Measurements from ENCODE around the gene TEX10.
"Not testable (repeated sequence)": the region's sequence is repeated elsewhere in the genome, so short reads cannot be mapped to it uniquely, and the experiment has no call there.

Gene TEX10

GRCh38 chr9:100352727-100353505 is at the start of gene TEX10:
TEX10 (minus strand) TSS chr9:100352942; CDS start chr9:100349363, 3,579 bp downstream.
- peak; percentile 80 to 82 for DNase-seq (ENCODE audit: low read depth in 2 of 2)

DNA sequence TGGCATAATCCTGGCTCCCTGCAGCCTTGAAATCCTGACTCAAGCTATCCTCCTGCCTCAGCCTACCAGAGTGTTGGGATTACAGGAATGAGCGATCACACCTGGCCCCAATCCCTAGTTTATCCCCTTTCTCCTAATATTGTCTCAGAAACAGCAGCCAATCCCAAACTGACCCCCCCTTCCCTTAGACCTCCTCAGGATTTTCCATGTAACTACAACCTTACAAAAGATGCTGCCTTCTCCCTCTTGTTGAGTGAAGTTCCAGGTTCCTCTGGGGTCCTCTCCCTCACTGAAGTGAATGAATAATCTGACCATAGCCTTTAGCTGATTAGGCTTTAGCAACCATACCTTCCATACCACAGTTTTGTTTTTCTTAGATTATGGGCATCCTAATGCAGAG is 48.3 kb upstream of the TEX10 start:
- DNase-seq (ENCODE audit: low read depth in 2 of 2) = no peak

GRCh38 chr9:100397529-100398266 is 45.0 kb upstream of the TEX10 start:
- DNase-seq (ENCODE audit: low read depth in 2 of 2) = no peak

DNA sequence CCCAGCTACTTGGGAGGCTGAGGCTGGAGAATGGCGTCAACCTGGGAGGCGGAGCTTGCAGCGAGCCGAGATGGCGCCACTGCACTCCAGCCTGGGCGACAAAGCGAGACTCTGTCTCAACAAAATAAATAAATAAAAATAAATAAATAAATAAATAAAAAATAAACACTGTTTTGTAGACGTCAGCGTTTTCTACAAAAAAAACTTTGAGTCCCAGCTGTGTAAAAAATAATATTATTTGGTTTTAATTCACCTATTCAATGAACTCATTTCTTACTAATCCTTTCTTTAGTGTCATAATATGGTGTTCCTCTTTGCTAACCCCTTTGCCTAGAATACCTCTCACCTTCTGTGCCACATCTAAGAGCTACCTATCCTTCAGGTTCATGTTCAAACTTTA is 44.0 kb upstream of the TEX10 start:
- no peak for DNase-seq (ENCODE audit: low read depth in 2 of 2)

DNA sequence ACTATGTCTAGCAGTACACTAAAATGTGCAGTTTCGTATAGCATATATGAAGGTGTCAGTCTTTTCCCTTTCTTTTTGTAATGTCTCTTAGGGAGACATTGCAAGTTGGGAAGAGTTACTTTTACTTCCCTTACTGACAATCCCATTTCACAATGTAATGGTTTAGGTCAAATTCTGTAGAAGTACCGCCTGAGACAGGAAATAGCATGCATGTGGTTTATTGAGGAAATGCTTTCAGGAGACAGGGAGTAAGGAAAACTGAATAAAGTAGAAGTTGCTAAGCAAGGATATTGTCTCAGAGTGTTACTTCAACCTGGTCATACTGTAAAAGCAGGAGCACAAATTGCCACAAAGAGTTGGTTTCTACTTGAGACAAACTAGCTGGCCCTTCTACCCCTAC is 42.1 kb upstream of the TEX10 start:
- DNase-seq (ENCODE audit: low read depth in 2 of 2) = no peak

- no peak for DNase-seq (ENCODE audit: low read depth in 2 of 2)
Observed at GRCh38 chr9:100394032-100394695, 41.4 kb upstream of the TEX10 start.

DNA sequence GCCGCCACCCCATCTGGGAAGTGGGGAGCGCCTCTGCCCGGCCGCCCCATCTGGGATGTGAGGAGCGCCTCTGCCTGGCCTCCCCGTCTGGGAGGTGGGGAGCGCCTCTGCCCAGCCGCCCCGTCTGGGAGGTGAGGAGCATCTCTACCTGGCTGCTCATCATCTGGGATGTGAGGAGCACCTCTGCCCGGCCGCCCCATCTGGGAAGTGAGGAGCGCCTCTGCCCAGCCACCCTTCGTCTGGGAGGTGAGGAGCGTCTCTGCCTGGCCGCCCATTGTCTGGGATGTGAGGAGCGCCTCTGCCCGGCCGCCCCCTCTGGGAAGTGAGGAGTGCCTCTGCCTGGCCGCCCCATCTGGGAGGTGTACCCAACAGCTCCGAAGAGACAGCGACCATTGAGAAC is 40.2 kb upstream of the TEX10 start:
- not testable (repeated sequence) for DNase-seq (ENCODE audit: low read depth in 2 of 2)

DNA sequence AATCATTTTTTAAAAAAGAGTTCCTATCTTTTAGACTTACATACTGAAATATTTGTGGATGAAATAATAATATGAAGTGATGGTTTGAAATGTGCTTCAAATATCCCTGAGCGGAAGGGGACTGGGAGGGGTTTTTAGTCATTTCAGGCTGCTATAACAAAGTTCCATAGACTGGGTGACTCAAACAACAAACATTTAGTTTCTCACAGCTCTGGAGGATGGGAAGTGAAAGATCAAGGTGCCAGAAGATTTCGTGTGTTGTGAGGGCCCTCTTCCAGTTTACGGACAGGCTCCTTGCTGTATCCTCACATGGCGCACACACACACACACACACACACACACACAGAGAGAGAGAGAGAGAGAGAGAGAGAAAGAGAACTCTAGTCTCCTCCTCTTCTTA is 27.1 kb upstream of the TEX10 start:
- no peak for DNase-seq (ENCODE audit: low read depth in 2 of 2)

- no peak for DNase-seq (ENCODE audit: low read depth in 2 of 2)
Observed at GRCh38 chr9:100377015-100377414, 24.3 kb upstream of the TEX10 start.

DNA sequence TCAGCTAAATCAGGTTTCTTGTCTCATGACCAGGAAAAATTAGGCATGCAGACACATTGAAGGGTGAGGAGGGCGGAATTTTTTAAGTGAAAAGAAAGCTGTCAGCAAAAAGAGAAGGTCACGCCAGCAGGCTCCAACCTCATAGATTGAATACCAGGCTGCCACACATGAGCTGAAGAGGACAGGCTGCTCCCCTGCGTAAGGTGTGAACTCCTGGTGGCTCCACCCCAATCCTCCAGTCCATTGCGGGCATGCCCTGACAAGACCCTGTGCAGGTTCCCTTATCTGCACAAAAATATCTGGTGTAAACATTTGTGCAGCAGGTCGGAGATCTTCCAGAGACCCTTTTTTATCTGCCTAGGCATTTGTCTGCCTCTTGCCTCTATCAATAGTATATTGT is 22.9 kb upstream of the TEX10 start:
- no peak for DNase-seq (ENCODE audit: low read depth in 2 of 2)

GRCh38 chr9:100372648-100373047 is 19.9 kb upstream of the TEX10 start:
- no peak for DNase-seq (ENCODE audit: low read depth in 2 of 2)

DNA sequence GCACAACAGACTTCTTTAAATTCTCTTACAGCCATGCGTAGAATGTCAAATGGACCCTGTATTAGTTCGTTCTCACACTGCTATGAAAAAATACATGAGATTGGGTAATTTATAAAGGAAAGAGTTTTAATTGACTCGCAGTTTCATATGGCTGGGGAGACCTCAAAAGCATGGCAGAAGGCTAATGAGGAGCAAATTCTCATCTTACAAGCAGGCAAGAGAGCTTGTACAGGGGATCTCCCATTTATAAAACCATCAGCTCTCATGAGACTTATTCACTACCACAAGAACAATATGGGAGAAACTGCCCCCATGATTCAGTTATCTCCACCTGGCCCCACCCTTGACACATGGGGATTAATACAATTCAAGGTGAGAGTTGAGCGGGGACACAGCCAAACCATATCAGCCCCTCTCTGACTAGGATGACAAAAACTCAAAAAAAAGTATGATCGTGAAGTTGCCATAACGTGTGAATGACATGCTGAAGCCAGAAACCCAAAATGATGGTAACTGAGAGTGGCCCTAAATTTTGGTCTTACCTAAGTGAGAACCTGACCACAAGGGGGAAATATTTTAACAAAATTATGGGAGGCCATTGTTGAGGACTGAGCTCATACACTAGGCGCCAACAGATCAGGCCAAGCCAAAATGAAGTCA is 17.5 kb upstream of the TEX10 start:
- DNase-seq (ENCODE audit: low read depth in 2 of 2) = no peak

GRCh38 chr9:100368672-100369071 is 15.9 kb upstream of the TEX10 start:
- DNase-seq (ENCODE audit: low read depth in 2 of 2) = no peak

GRCh38 chr9:100366121-100366520 is 13.4 kb upstream of the TEX10 start:
- no peak for DNase-seq (ENCODE audit: low read depth in 2 of 2)

DNA sequence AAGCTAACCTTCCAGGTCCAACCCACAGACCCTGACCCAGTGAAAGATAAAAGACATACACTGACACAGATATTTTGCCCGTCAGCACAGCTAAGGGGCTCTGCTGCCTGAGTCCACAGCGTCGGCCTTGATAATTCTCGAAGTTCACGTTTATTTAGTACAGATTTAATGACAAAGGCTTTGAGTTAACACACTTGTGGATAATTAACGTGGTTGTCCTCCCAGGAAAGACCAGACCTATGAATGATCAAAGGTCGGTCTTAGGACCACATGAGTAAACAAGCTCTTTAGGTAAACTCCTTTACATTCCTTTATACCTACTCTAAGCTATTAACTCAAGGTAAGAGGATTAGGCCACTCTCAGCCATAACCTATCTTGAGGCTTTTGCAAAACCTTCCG is 11.3 kb upstream of the TEX10 start:
- no peak for DNase-seq (ENCODE audit: low read depth in 2 of 2)

DNA sequence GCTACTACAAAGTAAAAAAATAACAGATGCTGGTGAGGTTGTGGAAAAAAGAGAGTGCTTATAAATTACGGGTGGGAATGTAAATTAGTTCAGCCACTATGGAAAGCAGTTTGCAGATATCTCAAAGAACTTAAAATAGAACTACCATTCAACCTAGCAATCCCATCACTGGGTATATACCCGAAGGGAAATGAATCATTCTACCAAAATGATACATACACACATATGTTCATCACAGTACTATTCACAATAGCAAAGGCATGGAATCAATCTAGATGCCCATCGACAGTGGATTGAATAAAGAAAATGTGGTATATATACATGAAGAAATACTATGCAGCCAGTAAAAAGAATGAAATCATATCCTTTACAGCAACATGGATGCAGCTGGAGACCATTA is 6.3 kb upstream of the TEX10 start:
- no peak for DNase-seq (ENCODE audit: low read depth in 2 of 2)

DNA sequence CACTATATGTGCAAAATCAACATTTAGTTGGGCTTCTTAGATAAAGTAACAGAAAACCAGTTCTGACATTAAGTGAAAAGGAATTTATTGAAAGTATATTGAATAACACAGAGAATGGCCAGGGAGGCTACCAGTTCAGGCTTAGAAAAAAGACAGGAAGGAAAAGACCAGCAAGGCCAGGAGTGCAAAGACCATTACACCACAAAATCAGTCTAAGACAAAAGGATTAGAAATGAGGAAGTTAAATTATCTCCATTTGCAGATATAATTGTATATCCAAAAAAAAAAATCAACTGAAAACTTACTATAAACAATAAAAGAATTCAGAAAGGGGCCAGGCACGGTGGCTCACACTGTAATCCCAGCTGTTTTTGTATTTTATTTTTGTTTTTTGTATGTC is 4.8 kb upstream of the TEX10 start:
- no peak for DNase-seq (ENCODE audit: low read depth in 2 of 2)

DNA sequence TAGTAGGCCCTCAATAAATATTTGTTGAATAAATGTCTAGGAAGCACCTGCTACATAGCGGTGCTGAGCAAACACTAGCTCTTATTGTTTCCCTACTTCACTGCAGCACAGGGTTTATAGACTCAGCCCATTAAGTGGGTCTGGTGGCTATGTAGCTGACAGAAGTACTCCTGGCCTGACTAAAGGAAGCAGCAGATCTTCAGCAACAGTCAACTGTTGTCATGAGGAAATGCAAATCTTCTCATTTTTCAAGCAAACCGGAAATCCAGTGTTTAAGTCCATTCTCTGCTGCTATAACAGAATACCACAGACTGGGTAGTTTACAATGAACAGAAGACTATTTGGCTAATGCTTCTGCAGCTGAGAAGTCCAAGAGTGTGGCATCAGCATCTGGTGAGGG is 2.8 kb upstream of the TEX10 start:
- no peak for DNase-seq (ENCODE audit: low read depth in 2 of 2)

GRCh38 chr9:100354121-100354800 is 1.5 kb upstream of the TEX10 start:
- no peak for DNase-seq (ENCODE audit: low read depth in 2 of 2)

DNA sequence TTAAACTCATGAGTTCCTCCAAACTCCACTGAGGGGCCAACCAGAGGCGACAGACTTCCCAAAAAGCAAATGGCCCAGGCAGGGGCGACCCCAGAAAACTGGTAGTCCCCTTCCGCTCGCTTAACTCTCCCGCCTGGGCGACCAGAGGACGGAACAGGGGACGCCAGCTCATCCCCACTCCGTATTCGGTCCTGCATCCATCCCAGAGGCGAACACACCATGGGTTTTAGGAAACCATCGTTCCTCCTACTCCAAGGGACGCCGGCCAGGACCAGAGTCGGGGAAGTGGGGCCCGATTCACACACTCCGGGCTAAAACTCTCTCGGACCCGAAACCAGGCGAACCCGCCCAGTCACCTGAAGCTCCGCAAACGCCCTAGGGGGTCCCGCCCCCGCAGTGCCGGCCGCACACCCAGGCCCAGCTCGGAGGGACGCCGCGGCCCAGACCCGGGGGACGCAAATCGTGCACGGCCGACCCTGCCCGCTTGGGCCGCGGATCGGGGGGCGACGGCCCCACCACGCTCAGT is 478 bp downstream of the TEX10 start:
- peak; percentile 8 to 16 for DNase-seq (ENCODE audit: low read depth in 2 of 2)

DNA sequence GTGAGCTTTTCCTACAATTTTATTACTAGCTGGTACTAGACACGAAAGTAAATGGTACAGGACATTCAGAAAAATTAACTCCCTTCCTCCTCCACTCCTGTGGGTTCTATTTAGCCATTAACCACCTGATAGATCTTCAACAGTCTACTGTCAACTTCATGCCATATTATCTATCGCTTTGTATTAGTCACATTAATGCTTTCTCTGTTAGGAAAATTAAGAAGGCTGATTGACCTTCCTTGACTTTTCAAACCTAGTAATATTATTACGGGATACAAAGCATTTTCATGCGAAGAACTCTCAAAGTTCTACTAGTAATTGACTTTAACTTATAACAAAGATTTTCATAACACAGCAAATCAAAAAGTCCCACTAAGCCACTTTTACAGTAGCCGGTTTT is 1.2 kb downstream of the TEX10 start:
- no peak for DNase-seq (ENCODE audit: low read depth in 2 of 2)
